GM12878 (cell line): ENCODE results near the gene FAM50A.

Experiments
- CHD1 ChIP-seq: IDR thresholded peaks from 2 replicates; pipeline ENCODE4 v1.6.1; 2012; ENCODE audit warnings: low read depth, low read length, improper control_type of control experiment
- E2F4 ChIP-seq: IDR thresholded peaks from 2 replicates; pipeline ENCODE4 v1.6.1; 2012; ENCODE audit warnings: low read depth, low read length, improper control_type of control experiment
- NFXL1 ChIP-seq: fragments of 450-650 bp; IDR thresholded peaks from 2 replicates; pipeline ENCODE4 v1.6.1; 2017; ENCODE audit warnings: antibody characterized with exemption, mild to moderate bottlenecking, borderline replicate concordance
- SIX5 ChIP-seq: IDR thresholded peaks from 2 replicates; pipeline ENCODE4 v1.6.1; 2011; ENCODE audit warnings: mild to moderate bottlenecking, low read depth, low read length, moderate library complexity; ENCODE audit not compliant: severe bottlenecking

GRCh38 chrX:154486052-154486395, 42.1 kb downstream of the FAM50A start:
- TF ChIP-seq E2F4 (no peak), SIX5 (no peak), NFXL1 (no peak), CHD1 (no peak)
